ENCODE measurements around the gene THAP8.
"Not testable (repeated sequence)": the region's sequence is repeated elsewhere in the genome, so short reads cannot be mapped to it uniquely, and the experiment has no call there.

Gene THAP8

DNA sequence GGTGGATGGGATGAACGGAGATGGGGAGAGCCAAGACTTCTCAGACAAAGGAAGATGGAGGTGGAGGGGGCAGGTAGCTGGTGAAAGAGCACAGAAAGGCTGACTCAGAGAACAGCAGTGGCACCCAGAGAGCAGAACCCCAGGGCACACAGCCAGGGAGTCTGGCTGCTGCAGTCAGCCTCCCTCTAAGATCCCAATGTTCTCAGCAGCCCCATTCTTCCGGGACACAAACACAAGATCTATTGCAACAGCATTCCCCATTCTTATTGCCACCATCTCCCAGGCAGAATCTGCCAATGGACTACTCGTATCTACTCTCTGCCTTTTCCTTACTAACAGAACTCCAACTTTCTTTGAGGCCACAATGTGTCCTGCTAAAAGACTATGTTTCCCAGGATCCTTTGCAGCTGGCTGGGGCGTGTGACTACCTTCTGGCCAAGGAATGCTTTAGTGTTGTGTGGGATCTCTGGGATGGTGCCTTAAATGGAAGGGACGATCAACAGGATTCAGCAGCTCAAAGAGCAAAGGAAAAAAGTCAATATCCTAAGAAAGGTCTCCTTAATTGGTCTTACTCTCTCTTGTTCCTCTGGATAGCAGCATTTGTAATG, 7.5 kb downstream of the THAP8 start:
- TF ChIP-seq, protein P1, sequence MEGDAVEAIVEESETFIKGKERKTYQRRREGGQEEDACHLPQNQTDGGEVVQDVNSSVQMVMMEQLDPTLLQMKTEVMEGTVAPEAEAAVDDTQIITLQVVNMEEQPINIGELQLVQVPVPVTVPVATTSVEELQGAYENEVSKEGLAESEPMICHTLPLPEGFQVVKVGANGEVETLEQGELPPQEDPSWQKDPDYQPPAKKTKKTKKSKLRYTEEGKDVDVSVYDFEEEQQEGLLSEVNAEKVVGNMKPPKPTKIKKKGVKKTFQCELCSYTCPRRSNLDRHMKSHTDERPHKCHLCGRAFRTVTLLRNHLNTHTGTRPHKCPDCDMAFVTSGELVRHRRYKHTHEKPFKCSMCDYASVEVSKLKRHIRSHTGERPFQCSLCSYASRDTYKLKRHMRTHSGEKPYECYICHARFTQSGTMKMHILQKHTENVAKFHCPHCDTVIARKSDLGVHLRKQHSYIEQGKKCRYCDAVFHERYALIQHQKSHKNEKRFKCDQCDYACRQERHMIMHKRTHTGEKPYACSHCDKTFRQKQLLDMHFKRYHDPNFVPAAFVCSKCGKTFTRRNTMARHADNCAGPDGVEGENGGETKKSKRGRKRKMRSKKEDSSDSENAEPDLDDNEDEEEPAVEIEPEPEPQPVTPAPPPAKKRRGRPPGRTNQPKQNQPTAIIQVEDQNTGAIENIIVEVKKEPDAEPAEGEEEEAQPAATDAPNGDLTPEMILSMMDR (IDR thresholded peaks at IDR 0.05; ENCODE audit: insufficient read depth, low read length, poor library complexity, severe bottlenecking) = no peak
- no peaks in the 10 kb centered on the region; the same call in 1 of the 2 replicates for H3K36me3 ChIP-seq (ENCODE audit: control insufficient read depth, insufficient read depth, low read length)
- no peak overlapping the region for H3K4me3 ChIP-seq (replicated peaks; ENCODE audit: low read depth, low read length)
- no peak for DNase-seq (ENCODE audit: extremely low read depth, insufficient read length)
- H3K27me3 ChIP-seq (replicated peaks; ENCODE audit: control insufficient read depth, insufficient read depth, low read length) = no peaks in the 10 kb centered on the region

DNA sequence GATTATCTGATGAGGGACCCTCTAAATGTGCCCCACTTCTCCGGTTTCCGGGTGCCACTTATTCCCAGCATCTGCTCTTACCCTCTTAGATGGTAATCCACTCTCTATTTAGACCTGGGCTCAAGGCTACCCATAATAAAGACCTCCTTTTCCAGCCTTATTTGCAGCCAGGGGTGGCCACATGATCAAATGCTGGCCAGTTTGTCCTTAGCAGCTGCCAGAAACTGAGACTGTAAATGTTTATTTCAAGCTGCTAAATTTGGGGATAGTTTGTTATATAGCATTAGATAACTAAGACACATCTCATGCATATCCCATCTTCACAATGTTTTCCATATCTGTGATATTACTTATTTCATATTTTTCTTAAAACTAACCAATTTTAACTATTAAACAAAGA, 10.1 kb downstream of the THAP8 start:
- peaks cover 2% of the 10 kb centered on the region for H3K36me3 ChIP-seq (ENCODE audit: control insufficient read depth, insufficient read depth, low read length)
- TF ChIP-seq, protein P1 (IDR thresholded peaks at IDR 0.05; ENCODE audit: insufficient read depth, low read length, poor library complexity, severe bottlenecking) = no peak
- DNase-seq (ENCODE audit: extremely low read depth, insufficient read length) = no peak

GRCh38 chr19:36041831-36042230, 12.3 kb downstream of the THAP8 start:
- peaks cover 2% of the 10 kb centered on the region for H3K36me3 ChIP-seq (ENCODE audit: control insufficient read depth, insufficient read depth, low read length)
- H3K4me3 ChIP-seq (replicated peaks; ENCODE audit: low read depth, low read length) = no peak overlapping the region
- TF ChIP-seq, protein P1 (IDR thresholded peaks at IDR 0.05; ENCODE audit: insufficient read depth, low read length, poor library complexity, severe bottlenecking) = no peak
- no peaks in the 10 kb centered on the region for H3K27me3 ChIP-seq (replicated peaks; ENCODE audit: control insufficient read depth, insufficient read depth, low read length)
- no peak for DNase-seq (ENCODE audit: extremely low read depth, insufficient read length)

More for the DNA sequence above, 10.1 kb downstream of the THAP8 start:
- Histone ChIP-seq H3K4me3 (replicated peaks; ENCODE audit: low read depth, low read length) (no peak overlapping the region), H3K27me3 (replicated peaks; ENCODE audit: control insufficient read depth, insufficient read depth, low read length) (no peaks in the 10 kb centered on the region)

DNA sequence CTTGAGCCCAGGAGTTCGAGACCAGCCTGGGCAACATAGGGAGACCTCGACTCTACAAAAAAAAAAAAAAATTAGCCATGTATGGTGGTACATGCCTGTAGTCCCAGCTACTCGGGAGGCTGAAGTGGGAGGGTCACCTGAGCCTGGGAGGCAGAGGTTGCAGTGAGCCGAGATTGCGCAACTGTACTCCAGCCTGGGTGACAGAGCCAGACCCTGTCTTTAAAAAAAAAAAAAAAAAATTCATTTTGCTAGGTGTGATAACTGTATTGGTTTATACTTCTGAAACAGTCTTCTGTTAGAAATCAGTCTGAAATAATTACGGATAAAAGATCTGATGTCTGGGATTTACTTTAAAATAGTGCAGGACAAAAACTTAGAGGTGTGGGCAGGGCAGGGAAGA, 13.0 kb downstream of the THAP8 start:
- DNase-seq (ENCODE audit: extremely low read depth, insufficient read length); H3K36me3 ChIP-seq (ENCODE audit: control insufficient read depth, insufficient read depth, low read length); H3K4me3 ChIP-seq (replicated peaks; ENCODE audit: low read depth, low read length); H3K27me3 ChIP-seq (replicated peaks; ENCODE audit: control insufficient read depth, insufficient read depth, low read length): not testable (repeated sequence)

- H3K4me3 ChIP-seq (replicated peaks; ENCODE audit: low read depth, low read length) = no peak overlapping the region
- TF ChIP-seq, protein P1 (IDR thresholded peaks at IDR 0.05; ENCODE audit: insufficient read depth, low read length, poor library complexity, severe bottlenecking) = no peak
- H3K27me3 ChIP-seq (replicated peaks; ENCODE audit: control insufficient read depth, insufficient read depth, low read length) = no peaks in the 10 kb centered on the region
- peaks cover 3% of the 10 kb centered on the region for H3K36me3 ChIP-seq (ENCODE audit: control insufficient read depth, insufficient read depth, low read length)
- no peak for DNase-seq (ENCODE audit: extremely low read depth, insufficient read length)
These were observed 13.6 kb downstream of the THAP8 start for GRCh38 chr19:36040495-36040894.

- H3K4me3 ChIP-seq (replicated peaks; ENCODE audit: low read depth, low read length) = peak within 1 kb of the TSS; percentile 61
- peak; percentile 53 for DNase-seq (ENCODE audit: extremely low read depth, insufficient read length)
- H3K36me3 ChIP-seq (ENCODE audit: control insufficient read depth, insufficient read depth, low read length) = peaks cover 2% of the 10 kb centered on the region; the same call in 1 of the 2 replicates
- H3K27me3 ChIP-seq (replicated peaks; ENCODE audit: control insufficient read depth, insufficient read depth, low read length) = no peaks in the 10 kb centered on the region
- TF ChIP-seq, protein P1 (IDR thresholded peaks at IDR 0.05; ENCODE audit: insufficient read depth, low read length, poor library complexity, severe bottlenecking) = no peak
These were observed 21.6 kb downstream of the THAP8 start, which contains the start of gene CLIP3 for GRCh38 chr19:36032251-36033104. Gene CLIP3, minus strand, starts transcription at chr19:36032873. Its CDS starts 516 bp downstream, at chr19:36032357.
